Stimulated activated CD8-positive, alpha-beta memory T cell treated with anti-CD3 and anti-CD28 coated beads, Interleukin-2, amount 100 ng/mL, for 48 hours (primary cell): ENCODE data around the gene PPP2R5A.
A peak's percentile ranks its signal among the peaks of the same experiment; 100 is the strongest.
"Not testable (repeated sequence)": the region's sequence is repeated elsewhere in the genome, so short reads cannot be mapped to it uniquely, and the experiment has no call there.

Experiments
- DNase-seq, 2 donors: peaks; one replicate each; pipeline ENCODE4 v3.0.0-alpha.2; 2020; ENCODE audit warnings: low read depth in 2 of 2

PPP2R5A gene

GRCh38 chr1:212267460-212267859, 17.8 kb upstream of the PPP2R5A start:
- no peak for DNase-seq

GRCh38 chr1:212269306-212269705, 15.9 kb upstream of the PPP2R5A start:
- no peak for DNase-seq

- no peak for DNase-seq
Measured at GRCh38 chr1:212270564-212270963, 14.6 kb upstream of the PPP2R5A start.

- DNase-seq, result no peak
Measured at GRCh38 chr1:212271234-212271633, 14.0 kb upstream of the PPP2R5A start.

GRCh38 chr1:212271823-212272485, 13.3 kb upstream of the PPP2R5A start:
- no peak for DNase-seq

- no peak for DNase-seq
Measured at GRCh38 chr1:212281590-212281989, 3.6 kb upstream of the PPP2R5A start.

- no peak for DNase-seq
Measured at GRCh38 chr1:212283741-212284140, 1.5 kb upstream of the PPP2R5A start.

- no peak for DNase-seq
Measured at GRCh38 chr1:212284332-212284743, 872 bp upstream of the PPP2R5A start.

- DNase-seq, result peak; percentile 50 to 51
Measured at GRCh38 chr1:212285685-212286555, 710 bp downstream of the PPP2R5A start.

GRCh38 chr1:212286556-212287131, 1.4 kb downstream of the PPP2R5A start:
- no peak for DNase-seq

- DNase-seq, result no peak
Measured at GRCh38 chr1:212287261-212287895, 2.2 kb downstream of the PPP2R5A start.

GRCh38 chr1:212287995-212288394, 2.8 kb downstream of the PPP2R5A start:
- not testable (repeated sequence) for DNase-seq

- DNase-seq, result no peak
Measured at GRCh38 chr1:212288615-212289014, 3.4 kb downstream of the PPP2R5A start.

- DNase-seq, result no peak
Measured at GRCh38 chr1:212289262-212290077, 4.3 kb downstream of the PPP2R5A start.

- DNase-seq, result no peak
Measured at GRCh38 chr1:212290608-212291007, 5.4 kb downstream of the PPP2R5A start.

- DNase-seq, result no peak
Measured at GRCh38 chr1:212291505-212292134, 6.4 kb downstream of the PPP2R5A start.

- no peak for DNase-seq
Measured at GRCh38 chr1:212292250-212293105, 7.3 kb downstream of the PPP2R5A start.

- no peak for DNase-seq
Measured at GRCh38 chr1:212293579-212293978, 8.4 kb downstream of the PPP2R5A start.

GRCh38 chr1:212294983-212295382, 9.8 kb downstream of the PPP2R5A start:
- no peak for DNase-seq

GRCh38 chr1:212295579-212295978, 10.4 kb downstream of the PPP2R5A start:
- DNase-seq, result no peak
